ENCODE results near the gene BRIX1. TPM values are rescaled to one million over a fixed set of nuclear protein-coding genes. Genes with fewer than 3 reads are reported as not detected.

BRIX1 gene
- total and polyA plus RNA-seq, 2 of the 13 experiments (the other 11 are each of a cell fraction or from before 2014, with no cell fraction given): 23.6 to 78.4 TPM

DNA sequence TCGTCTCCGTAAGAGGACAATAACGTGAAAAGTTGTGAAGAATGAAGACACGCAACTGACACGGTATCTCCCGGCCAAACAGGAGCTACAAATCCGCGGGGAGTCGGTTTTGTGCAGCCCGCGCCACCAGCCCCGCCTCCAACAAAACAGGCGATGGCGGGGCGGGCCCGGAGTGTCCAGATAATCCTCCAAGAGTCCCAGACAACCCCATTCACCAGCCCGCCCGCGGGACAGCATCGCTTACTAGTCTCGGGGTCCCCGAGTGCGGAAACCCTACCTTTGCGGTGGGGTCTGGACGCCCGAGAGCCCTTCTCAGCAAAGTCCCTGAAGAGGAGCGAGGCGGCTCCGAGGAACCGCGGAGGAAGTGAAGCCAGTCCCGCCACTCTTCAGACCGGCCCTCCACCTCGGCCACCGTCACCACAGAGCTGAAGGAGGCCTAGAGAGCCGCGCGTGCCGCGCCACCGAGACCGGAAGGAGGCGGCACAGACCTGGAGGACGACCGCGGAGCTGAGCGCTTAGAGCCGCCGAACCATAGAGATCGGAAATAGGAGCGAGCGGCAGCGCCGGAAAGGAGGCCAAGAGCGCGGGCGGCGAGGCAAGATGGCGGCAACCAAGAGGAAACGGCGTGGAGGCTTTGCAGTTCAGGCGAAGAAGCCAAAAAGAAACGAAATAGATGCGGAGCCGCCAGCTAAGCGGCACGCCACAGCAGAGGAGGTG is at the start of gene BRIX1, which contains the start of gene RAD1 (continued):
- TF ChIP-seq, protein P1, sequence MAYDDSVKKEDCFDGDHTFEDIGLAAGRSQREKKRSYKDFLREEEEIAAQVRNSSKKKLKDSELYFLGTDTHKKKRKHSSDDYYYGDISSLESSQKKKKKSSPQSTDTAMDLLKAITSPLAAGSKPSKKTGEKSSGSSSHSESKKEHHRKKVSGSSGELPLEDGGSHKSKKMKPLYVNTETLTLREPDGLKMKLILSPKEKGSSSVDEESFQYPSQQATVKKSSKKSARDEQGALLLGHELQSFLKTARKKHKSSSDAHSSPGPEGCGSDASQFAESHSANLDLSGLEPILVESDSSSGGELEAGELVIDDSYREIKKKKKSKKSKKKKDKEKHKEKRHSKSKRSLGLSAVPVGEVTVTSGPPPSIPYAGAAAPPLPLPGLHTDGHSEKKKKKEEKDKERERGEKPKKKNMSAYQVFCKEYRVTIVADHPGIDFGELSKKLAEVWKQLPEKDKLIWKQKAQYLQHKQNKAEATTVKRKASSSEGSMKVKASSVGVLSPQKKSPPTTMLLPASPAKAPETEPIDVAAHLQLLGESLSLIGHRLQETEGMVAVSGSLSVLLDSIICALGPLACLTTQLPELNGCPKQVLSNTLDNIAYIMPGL (CRISPR knock-in tag; IDR thresholded peaks at IDR 0.05; ENCODE audit: borderline replicate concordance in 1 of 2, low read depth in 1 of 2): peak; percentile 78 to 93; a peak in 3 of 4 replicates
- TF ChIP-seq, protein P2, sequence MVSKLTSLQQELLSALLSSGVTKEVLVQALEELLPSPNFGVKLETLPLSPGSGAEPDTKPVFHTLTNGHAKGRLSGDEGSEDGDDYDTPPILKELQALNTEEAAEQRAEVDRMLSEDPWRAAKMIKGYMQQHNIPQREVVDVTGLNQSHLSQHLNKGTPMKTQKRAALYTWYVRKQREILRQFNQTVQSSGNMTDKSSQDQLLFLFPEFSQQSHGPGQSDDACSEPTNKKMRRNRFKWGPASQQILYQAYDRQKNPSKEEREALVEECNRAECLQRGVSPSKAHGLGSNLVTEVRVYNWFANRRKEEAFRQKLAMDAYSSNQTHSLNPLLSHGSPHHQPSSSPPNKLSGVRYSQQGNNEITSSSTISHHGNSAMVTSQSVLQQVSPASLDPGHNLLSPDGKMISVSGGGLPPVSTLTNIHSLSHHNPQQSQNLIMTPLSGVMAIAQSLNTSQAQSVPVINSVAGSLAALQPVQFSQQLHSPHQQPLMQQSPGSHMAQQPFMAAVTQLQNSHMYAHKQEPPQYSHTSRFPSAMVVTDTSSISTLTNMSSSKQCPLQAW (CRISPR knock-in tag; IDR thresholded peaks at IDR 0.05): peak; percentile 76
- TF ChIP-seq, protein P3, sequence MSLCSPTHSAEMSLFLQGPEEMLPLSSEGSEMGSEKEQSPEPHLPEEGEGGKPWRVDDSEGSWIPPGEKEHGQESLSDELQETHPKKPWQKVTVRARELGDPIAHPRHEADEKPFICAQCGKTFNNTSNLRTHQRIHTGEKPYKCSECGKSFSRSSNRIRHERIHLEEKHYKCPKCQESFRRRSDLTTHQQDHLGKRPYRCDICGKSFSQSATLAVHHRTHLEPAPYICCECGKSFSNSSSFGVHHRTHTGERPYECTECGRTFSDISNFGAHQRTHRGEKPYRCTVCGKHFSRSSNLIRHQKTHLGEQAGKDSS (CRISPR knock-in tag; IDR thresholded peaks at IDR 0.05; ENCODE audit: borderline replicate concordance, low read depth): peak; percentile 77; the same call in 1 of the 2 replicates
- TF ChIP-seq KDM5B (CRISPR knock-in tag; IDR thresholded peaks at IDR 0.05; ENCODE audit: borderline replicate concordance): peak; percentile 66; the same call in 1 of the 2 replicates
- peak; percentile 91 for TF ChIP-seq ZNF772 (CRISPR knock-in tag; IDR thresholded peaks at IDR 0.05)
- TF ChIP-seq, protein P4, sequence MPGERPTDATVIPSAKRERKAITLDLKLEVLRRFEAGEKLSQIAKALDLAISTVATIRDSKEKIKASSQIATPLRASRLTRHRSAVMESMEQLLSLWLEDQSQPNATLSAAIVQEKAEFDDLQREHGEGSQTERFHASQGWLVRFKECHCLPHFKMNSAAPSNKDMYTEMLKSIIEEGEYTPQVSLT (CRISPR knock-in tag; IDR thresholded peaks at IDR 0.05; ENCODE audit: borderline replicate concordance, low read depth): no peak
- TF ChIP-seq, protein P5, sequence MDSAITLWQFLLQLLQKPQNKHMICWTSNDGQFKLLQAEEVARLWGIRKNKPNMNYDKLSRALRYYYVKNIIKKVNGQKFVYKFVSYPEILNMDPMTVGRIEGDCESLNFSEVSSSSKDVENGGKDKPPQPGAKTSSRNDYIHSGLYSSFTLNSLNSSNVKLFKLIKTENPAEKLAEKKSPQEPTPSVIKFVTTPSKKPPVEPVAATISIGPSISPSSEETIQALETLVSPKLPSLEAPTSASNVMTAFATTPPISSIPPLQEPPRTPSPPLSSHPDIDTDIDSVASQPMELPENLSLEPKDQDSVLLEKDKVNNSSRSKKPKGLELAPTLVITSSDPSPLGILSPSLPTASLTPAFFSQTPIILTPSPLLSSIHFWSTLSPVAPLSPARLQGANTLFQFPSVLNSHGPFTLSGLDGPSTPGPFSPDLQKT (CRISPR knock-in tag; IDR thresholded peaks at IDR 0.05; ENCODE audit: borderline replicate concordance): peak; percentile 89; the same call in 1 of the 2 replicates
- TF ChIP-seq ZNF614 (CRISPR knock-in tag; IDR thresholded peaks at IDR 0.05; ENCODE audit: borderline replicate concordance): peak; percentile 74; the same call in 1 of the 2 replicates
- TF ChIP-seq RFX3 (CRISPR knock-in tag; IDR thresholded peaks at IDR 0.05): no peak; the same call in 1 of the 2 replicates
- 0 out of 2 replicates have a peak, but pooled peaks have one; percentile 33 for TF ChIP-seq ZNF274 (CRISPR knock-in tag; IDR thresholded peaks at IDR 0.05)
- TF ChIP-seq TBX3 (IDR thresholded peaks at IDR 0.05; ENCODE audit: borderline replicate concordance): 0 out of 2 replicates have a peak, but pooled peaks have one; percentile 43
- TF ChIP-seq NR2C2 (CRISPR knock-in tag; IDR thresholded peaks at IDR 0.05; ENCODE audit: borderline replicate concordance): peak; percentile 80
- peak; percentile 97 for TF ChIP-seq KAT8 (CRISPR knock-in tag; IDR thresholded peaks at IDR 0.05)
- TF ChIP-seq ZNF232 (CRISPR knock-in tag; IDR thresholded peaks at IDR 0.05; ENCODE audit: borderline replicate concordance): peak; percentile 50; the same call in 1 of the 2 replicates
- peak; percentile 18 for TF ChIP-seq ZNF781 (CRISPR knock-in tag; IDR thresholded peaks at IDR 0.05; ENCODE audit: borderline replicate concordance, not compliant biosample characterization)
- no peak for TF ChIP-seq SSRP1 (CRISPR knock-in tag; IDR thresholded peaks at IDR 0.05)
- peak; percentile 41; the same call in 1 of the 2 replicates for TF ChIP-seq ZNF317 (CRISPR knock-in tag; IDR thresholded peaks at IDR 0.05)
- no peak for TF ChIP-seq TBP (CRISPR knock-in tag; IDR thresholded peaks at IDR 0.05)
- peak; percentile 91 for TF ChIP-seq ZNF556 (CRISPR knock-in tag; IDR thresholded peaks at IDR 0.05; ENCODE audit: borderline replicate concordance)
- 0 out of 2 replicates have a peak, but pooled peaks have one; percentile 15 for TF ChIP-seq GFI1 (CRISPR knock-in tag; IDR thresholded peaks at IDR 0.05; ENCODE audit: borderline replicate concordance)
- TF ChIP-seq YY1 (IDR thresholded peaks at IDR 0.05; ENCODE audit: insufficient read depth, insufficient replicate concordance, low read depth, low read length): peak; percentile 98
- TF ChIP-seq EED (CRISPR knock-in tag; IDR thresholded peaks at IDR 0.05): peak; percentile 82; the same call in 1 of the 2 replicates

Measured in HepG2 (cell line).